Measurements from ENCODE around the gene BHLHA9. TPM values are rescaled to one million over a fixed set of nuclear protein-coding genes. Genes with fewer than 3 reads are reported as not detected.
"Not testable (repeated sequence)": the region's sequence is repeated elsewhere in the genome, so short reads cannot be mapped to it uniquely, and the experiment has no call there.

BHLHA9 gene
- total RNA-seq, 1 donor: not detected

DNA sequence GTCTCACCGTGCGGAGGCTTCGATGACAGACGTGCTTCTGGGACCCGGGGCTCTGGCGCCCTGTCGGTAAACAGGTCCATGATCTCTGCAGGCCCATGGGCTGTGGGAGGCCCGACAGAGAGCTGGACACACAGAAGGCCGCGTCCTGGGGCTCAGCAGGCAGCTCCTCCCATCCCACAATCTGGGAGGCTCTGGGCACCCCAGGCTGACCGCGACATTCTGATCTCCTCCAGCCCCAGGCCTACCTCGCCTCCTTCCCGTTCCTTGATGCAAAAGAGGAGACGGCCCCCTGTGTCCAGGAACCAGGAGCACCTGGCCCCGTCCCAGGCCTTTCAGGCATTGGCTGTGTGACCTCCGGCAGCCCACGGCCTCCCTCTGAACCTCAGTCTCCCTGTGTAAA lies 32.5 kb downstream of the BHLHA9 start:
- Histone ChIP-seq H3K9me3 (ENCODE audit: low read depth, low read length) (no peaks in the 10 kb centered on the region), H3K27me3 (ENCODE audit: insufficient read depth, low read length) (peaks cover 6% of the 10 kb centered on the region), H3K4me1 (ENCODE audit: insufficient read depth, low read length) (peaks cover 14% of the 10 kb centered on the region), H3K4me3 (ENCODE audit: low read length) (no peak overlapping the region)

DNA sequence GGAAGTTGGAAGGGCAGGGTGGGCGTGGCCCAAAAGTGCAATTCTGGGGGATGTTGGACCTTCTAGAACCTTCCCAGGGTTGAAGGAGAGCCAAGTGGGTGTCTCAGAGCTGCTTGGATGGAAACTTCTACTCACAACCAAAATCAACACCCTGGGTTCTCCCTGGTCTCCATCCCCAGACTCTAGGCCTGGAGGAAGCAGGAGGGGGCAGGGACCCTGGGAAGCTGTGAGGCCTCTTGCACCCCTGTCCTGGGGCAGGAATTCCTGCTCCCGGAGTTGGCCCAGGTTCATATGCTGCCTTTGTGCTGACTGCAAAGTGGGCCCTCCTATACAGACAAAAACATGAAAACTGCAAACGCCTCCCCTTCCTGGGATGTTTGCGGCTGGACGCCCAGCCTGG lies 34.3 kb downstream of the BHLHA9 start:
- no peaks in the 10 kb centered on the region for H3K9me3 ChIP-seq (ENCODE audit: low read depth, low read length)
- H3K4me1 ChIP-seq (ENCODE audit: insufficient read depth, low read length): no peaks in the 10 kb centered on the region
- H3K27me3 ChIP-seq (ENCODE audit: insufficient read depth, low read length): no peaks in the 10 kb centered on the region
- H3K4me3 ChIP-seq (ENCODE audit: low read length): no peak overlapping the region

DNA sequence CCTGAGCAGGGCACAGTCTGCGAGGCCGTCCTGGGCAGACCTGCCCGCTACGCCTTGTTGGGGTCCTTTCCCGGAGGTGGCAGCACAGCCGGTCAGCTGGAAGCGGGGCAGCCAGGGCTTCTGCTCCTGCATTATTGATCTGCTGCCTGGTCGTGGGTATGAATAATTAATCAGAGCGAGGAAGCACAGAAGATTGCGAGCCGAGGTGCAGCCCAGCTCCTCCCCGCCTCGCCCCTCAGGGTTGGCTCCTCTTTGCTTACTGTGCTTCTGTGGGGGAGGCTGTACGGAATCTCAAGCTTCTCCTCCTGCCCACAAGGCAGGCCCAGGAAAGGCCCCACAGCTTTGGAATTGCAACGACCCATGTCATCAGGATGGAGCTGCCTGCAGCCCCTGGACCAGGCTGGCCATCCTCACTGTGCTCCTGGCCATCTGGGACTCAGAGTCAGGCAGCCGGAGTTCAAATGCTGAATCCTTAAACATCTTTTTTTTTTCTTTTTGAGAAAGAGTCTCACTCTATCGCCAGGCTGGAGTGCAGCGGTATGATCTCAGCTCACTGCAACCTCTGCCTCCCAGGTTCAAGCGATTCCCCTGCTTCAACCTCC lies 34.8 kb downstream of the BHLHA9 start:
- Histone ChIP-seq H3K27me3 (ENCODE audit: insufficient read depth, low read length) (no peaks in the 10 kb centered on the region), H3K4me1 (ENCODE audit: insufficient read depth, low read length) (no peaks in the 10 kb centered on the region), H3K9me3 (ENCODE audit: low read depth, low read length) (no peaks in the 10 kb centered on the region), H3K4me3 (ENCODE audit: low read length) (no peak overlapping the region)

DNA sequence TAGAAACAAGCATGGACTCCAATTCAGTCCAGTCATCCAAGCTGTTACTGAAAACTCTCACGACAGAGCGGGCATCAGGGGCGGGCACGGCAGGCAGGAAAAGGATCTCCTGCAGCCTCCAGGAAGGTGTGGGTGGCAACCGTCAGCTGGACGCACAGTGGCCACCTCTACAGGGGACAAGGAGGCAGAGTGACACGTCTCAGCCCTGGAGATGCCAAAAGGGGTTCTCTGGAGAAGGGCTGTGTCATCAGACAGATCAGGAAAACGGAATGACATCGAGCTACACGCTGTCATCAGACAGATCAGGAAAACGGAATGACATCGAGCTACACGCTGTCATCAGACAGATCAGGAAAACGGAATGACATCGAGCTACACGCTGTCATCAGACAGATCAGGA lies 37.6 kb downstream of the BHLHA9 start:
- H3K9me3 ChIP-seq (ENCODE audit: low read depth, low read length); H3K27me3 ChIP-seq (ENCODE audit: insufficient read depth, low read length); H3K4me1 ChIP-seq (ENCODE audit: insufficient read depth, low read length); H3K4me3 ChIP-seq (ENCODE audit: low read length): not testable (repeated sequence)

DNA sequence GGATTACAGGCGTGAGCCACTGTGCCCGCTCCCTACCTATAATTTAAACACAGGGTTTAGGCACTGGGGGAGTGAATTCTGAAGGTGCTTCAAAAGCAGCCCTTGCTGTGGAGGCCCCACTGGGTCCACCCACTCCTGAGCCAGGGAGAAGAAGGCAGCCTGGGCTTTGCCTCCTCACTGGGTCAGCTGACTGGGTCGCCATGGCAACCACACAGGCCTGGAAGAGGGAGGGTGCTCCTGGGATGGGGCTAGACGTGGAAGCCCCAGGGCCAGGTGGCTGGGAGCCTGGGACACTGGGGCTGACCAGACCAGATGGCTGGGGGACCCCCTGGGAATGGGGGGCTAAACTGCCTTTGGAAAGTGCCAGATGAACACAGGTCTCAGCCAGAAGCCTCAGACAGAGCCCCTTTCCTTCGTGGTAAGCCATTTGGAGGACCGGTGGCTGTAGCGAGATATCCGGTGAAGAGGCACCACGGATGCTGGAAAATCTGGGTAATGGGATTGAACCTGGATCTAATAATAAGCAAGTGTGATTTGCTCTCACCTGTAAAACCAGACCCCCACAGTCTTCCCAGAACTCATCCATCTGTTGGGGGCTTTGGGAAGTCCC lies 42.1 kb downstream of the BHLHA9 start:
- no peaks in the 10 kb centered on the region for H3K4me1 ChIP-seq (ENCODE audit: insufficient read depth, low read length)
- H3K9me3 ChIP-seq (ENCODE audit: low read depth, low read length): no peaks in the 10 kb centered on the region
- H3K27me3 ChIP-seq (ENCODE audit: insufficient read depth, low read length): no peaks in the 10 kb centered on the region
- no peak overlapping the region for H3K4me3 ChIP-seq (ENCODE audit: low read length)

DNA sequence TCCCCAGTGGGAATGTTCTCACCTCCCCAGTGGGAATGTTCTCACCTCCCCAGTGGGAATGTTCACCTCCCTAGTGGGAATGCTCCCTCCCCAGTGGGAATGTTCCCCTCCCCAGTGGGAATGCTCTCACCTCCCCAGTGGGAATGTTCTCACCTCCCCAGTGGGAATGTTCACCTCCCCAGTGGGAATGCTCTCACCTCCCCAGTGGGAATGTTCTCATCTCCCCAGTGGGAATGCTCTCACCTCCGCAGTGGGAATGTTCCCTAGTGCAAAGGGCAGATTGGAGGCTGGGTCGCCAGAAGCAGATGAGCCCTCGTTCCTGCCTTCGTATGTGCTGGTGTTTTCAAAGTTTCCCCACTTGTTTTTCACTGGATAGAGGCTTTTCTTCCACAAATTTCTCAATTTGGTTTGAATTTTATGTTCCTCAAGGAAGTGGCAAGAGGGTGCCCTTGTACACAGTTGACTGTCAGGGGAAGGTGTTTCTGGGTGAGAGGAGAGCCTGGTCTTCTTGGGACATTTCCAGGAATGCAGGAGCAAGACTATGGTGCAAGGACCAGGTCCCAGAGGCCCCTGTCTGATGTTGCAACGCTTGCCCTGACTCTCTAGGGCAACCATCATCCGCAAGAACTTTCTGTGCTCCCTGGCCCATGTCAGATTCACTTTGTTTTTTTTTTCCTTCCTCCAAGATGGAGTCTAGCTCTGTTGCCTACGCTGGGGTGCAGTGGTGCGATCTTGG lies 43.2 kb downstream of the BHLHA9 start:
- no peaks in the 10 kb centered on the region for H3K9me3 ChIP-seq (ENCODE audit: low read depth, low read length)
- H3K4me1 ChIP-seq (ENCODE audit: insufficient read depth, low read length): no peaks in the 10 kb centered on the region
- H3K27me3 ChIP-seq (ENCODE audit: insufficient read depth, low read length): no peaks in the 10 kb centered on the region
- no peak overlapping the region for H3K4me3 ChIP-seq (ENCODE audit: low read length)

DNA sequence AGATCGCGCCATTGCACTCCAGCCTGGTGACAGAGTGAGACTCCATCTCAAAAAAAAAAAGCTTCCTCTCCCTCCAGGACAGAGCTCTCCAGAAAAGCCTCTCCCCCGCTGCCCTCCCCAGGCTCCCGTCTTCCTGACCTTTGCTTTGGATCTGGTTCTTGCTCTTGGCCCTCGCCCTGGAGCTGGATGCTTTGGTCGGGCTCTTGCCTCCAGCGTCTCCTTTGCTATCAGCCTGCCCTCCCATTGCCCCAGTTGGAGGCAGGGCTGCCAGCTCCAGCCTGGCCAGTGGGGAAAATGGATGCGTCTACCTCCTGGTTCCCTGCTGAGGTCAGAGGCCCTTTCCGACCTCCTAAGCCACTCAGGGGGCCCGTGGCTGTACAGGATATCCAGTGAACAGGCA lies 45.2 kb downstream of the BHLHA9 start:
- Histone ChIP-seq H3K9me3 (ENCODE audit: low read depth, low read length) (no peaks in the 10 kb centered on the region), H3K27me3 (ENCODE audit: insufficient read depth, low read length) (no peaks in the 10 kb centered on the region), H3K4me1 (ENCODE audit: insufficient read depth, low read length) (no peaks in the 10 kb centered on the region), H3K4me3 (ENCODE audit: low read length) (no peak overlapping the region)

DNA sequence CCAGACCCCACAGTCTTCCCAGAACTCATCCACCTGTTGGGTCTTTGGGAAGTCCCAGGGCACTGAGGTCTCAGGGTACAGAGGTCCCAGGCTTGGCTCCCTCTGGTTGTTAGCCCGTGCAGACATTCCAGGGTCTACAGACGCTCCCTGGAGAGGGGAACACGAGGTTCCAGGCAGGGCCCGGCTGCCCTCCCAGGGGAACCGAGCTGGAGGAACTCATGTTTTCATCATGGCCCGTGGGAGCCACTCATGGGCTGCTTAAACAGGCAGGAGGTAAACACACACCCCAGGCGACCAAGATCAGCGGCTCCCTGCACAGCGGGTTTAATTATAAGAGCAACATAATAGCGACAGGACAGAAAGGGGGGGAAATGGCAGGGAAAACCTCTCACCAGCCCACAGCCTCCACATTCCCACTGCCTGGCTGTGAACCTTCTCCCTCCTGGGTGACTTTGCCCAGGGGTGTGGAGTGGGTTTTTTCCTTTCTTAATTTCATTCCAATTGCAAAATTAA lies 45.7 kb downstream of the BHLHA9 start:
- H3K4me1 ChIP-seq (ENCODE audit: insufficient read depth, low read length): no peaks in the 10 kb centered on the region
- H3K27me3 ChIP-seq (ENCODE audit: insufficient read depth, low read length): no peaks in the 10 kb centered on the region
- no peaks in the 10 kb centered on the region for H3K9me3 ChIP-seq (ENCODE audit: low read depth, low read length)

More for the DNA sequence above, 45.7 kb downstream of the BHLHA9 start:
- H3K4me3 ChIP-seq (ENCODE audit: low read length): no peak overlapping the region

Other genes with a start within 250 kb of the BHLHA9 start
- gene ABR, start 90.5 kb upstream of the BHLHA9 start, total RNA-seq: 112 TPM
- gene TRARG1, start 9.2 kb downstream of the BHLHA9 start, total RNA-seq: not detected
- 202 TPM for gene YWHAE, start 129.8 kb downstream of the BHLHA9 start, total RNA-seq
- 20.0 TPM for gene CRK, start 185.8 kb downstream of the BHLHA9 start, total RNA-seq
- gene MYO1C, start 222.2 kb downstream of the BHLHA9 start, total RNA-seq: 12.1 TPM
- gene INPP5K, start 246.2 kb downstream of the BHLHA9 start, total RNA-seq: 102 TPM

Measured in mononuclear cell (primary cell).